CD14-positive monocyte (primary cell): ENCODE measurements around the gene DEAF1. TPM values are rescaled to one million over a fixed set of nuclear protein-coding genes. Genes with fewer than 3 reads are reported as not detected.

Source experiments
- DNase-seq, 3 donors: peaks; one replicate each; pipeline ENCODE4 v3.0.0-alpha.2; 2011 to 2022
- H2AFZ ChIP-seq: 2 replicates; pipeline ENCODE4 v1.6.0; 2012; ENCODE audit warnings: mild to moderate bottlenecking, low read depth, low read length, inconsistent platforms; ENCODE audit not compliant: insufficient read depth, poor library complexity, severe bottlenecking
- H3K27ac ChIP-seq, 2 donors: 1 replicate in 1 of 2; 2 replicates in 1 of 2; pipeline ENCODE4 v1.5.1; 2012 to 2013; ENCODE audit warnings: low read length in 2 of 2, control low read depth in 1 of 2, inconsistent platforms in 1 of 2, low read depth in 1 of 2, mild to moderate bottlenecking in 1 of 2
- H3K27me3 ChIP-seq, 2 donors: one replicate each; pipeline versions ENCODE4 v1.6.0 to v1.6.1; 2011 to 2013; ENCODE audit warnings: low read length in 2 of 2; ENCODE audit not compliant: control insufficient read depth in 2 of 2, insufficient read depth in 2 of 2
- H3K36me3 ChIP-seq, 2 donors: replicated peaks in 1 of 2; 1 replicate in 1 of 2; 2 replicates in 1 of 2; pipeline versions ENCODE4 v1.5.1 to v1.6.1; 2012 to 2013; ENCODE audit warnings: low read length in 2 of 2, control low read depth in 1 of 2, inconsistent platforms in 1 of 2, mild to moderate bottlenecking in 1 of 2; ENCODE audit not compliant: insufficient read depth in 2 of 2, control insufficient read depth in 1 of 2
- H3K4me1 ChIP-seq, 2 donors: 1 replicate in 1 of 2; 2 replicates in 1 of 2; pipeline versions ENCODE4 v1.5.1 to v1.6.1; 2012 to 2013; ENCODE audit warnings: low read length in 2 of 2, control low read depth in 1 of 2, inconsistent platforms in 1 of 2, mild to moderate bottlenecking in 1 of 2, moderate library complexity in 1 of 2; ENCODE audit not compliant: insufficient read depth in 2 of 2, control insufficient read depth in 1 of 2
- H3K4me2 ChIP-seq: replicated peaks from 2 replicates; pipeline ENCODE3; 2012; ENCODE audit warnings: low read length, moderate library complexity, mild to moderate bottlenecking; ENCODE audit not compliant: poor library complexity, severe bottlenecking; ENCODE audit errors: extremely low read depth
- H3K4me3 ChIP-seq, 3 experiments: fragments of 200-600 bp in 1 of 3; sonication (generic) in 1 of 3; replicated peaks in 1 of 3; 1 replicate in 2 of 3; 2 replicates in 1 of 3; pipeline ENCODE4 v1.5.1; 2011 to 2013; ENCODE audit warnings: low read length in 3 of 3, mild to moderate bottlenecking in 3 of 3, control low read depth in 2 of 3, low read depth in 2 of 3, inconsistent platforms in 1 of 3, moderate library complexity in 1 of 3
- H3K79me2 ChIP-seq: 2 replicates; pipeline ENCODE4 v1.6.0; 2012; ENCODE audit warnings: mild to moderate bottlenecking, control low read depth, inconsistent platforms, low read length, moderate library complexity; ENCODE audit not compliant: insufficient read depth
- H3K9ac ChIP-seq: 2 replicates; pipeline ENCODE4 v1.6.0; 2017; ENCODE audit warnings: low read length, mild to moderate bottlenecking; ENCODE audit not compliant: insufficient read depth, poor library complexity, severe bottlenecking
- H3K9me3 ChIP-seq, 2 donors: replicated peaks in 1 of 2; 1 replicate in 1 of 2; 2 replicates in 1 of 2; pipeline versions ENCODE4 v1.5.1 to v1.6.1; 2012 to 2013; ENCODE audit warnings: low read length in 2 of 2, control low read depth in 1 of 2; ENCODE audit not compliant: control insufficient read depth in 1 of 2, insufficient read depth in 1 of 2
- H4K20me1 ChIP-seq: 2 replicates; pipeline ENCODE4 v1.6.0; 2012; ENCODE audit warnings: mild to moderate bottlenecking, low read length, control low read depth, moderate library complexity; ENCODE audit not compliant: insufficient read depth
- H3K27ac Mint-ChIP-seq, 7 donors: one replicate each; pipeline ENCODE4 v1.8.0; 2020; ENCODE audit warnings: mild to moderate bottlenecking in 7 of 7, mixed read lengths in 7 of 7, moderate library complexity in 6 of 7, inconsistent platforms in 2 of 7
- H3K27me3 Mint-ChIP-seq, 3 donors: one replicate each; pipeline ENCODE4 v1.8.0; 2021 to 2022; ENCODE audit warnings: low read depth in 3 of 3, mild to moderate bottlenecking in 3 of 3, mixed read lengths in 3 of 3, moderate library complexity in 3 of 3, inconsistent platforms in 1 of 3
- H3K36me3 Mint-ChIP-seq, 2 donors: one replicate each; pipeline ENCODE4 v1.8.0; 2020; ENCODE audit warnings: mixed read lengths in 2 of 2, inconsistent platforms in 1 of 2, mild to moderate bottlenecking in 1 of 2
- H3K4me1 Mint-ChIP-seq: one replicate; pipeline ENCODE4 v1.8.0; 2020; ENCODE audit warnings: mild to moderate bottlenecking, mixed read lengths
- H3K4me3 Mint-ChIP-seq, 2 donors: one replicate each; pipeline ENCODE4 v1.8.0; 2020; ENCODE audit warnings: mild to moderate bottlenecking in 2 of 2, mixed read lengths in 2 of 2, moderate library complexity in 1 of 2
- H3K9me3 Mint-ChIP-seq, 7 donors: one replicate each; pipeline ENCODE4 v1.8.0; 2020 to 2022; ENCODE audit warnings: mixed read lengths in 7 of 7, mild to moderate bottlenecking in 6 of 7, moderate library complexity in 6 of 7, inconsistent platforms in 2 of 7
- WGBS: methylation state at CpG from one replicate; pipeline ENCODE4 v1.1.5; 2013; ENCODE audit warnings: missing lambda C conversion rate; ENCODE audit not compliant: insufficient coverage; 5-methylcytosine and 5-hydroxymethylcytosine counted together
- intact Hi-C, 2 donors: fragments of 100-400 bp; cut with micrococcal nuclease; formaldehyde crosslinking; loops; one replicate each; pipeline versions ENCODE4 v1.15.0 to v1.15.1; 2023
- polyA plus RNA-seq, 3 donors: library from polyadenylated mRNA; depleted of rRNA in 1 of 3; unstranded in 2 of 3; stranded (reverse) in 1 of 3; fragments of 300-500 nt in 2 of 3; fragments of >200 nt in 1 of 3; fragmentation: Illumina TruSeq in 2 of 3; gene quantifications; 1 replicate in 2 of 3; 2 replicates in 1 of 3; pipeline ENCODE4 v1.2.3, GENCODE V29; 2012 to 2021
- TF ChIP-seq, protein P1 (sequence below): fragments of 200-600 bp; IDR thresholded peaks from one replicate; pipeline ENCODE4 v1.8.0; 2022; ENCODE audit warnings: antibody characterized with exemption, mild to moderate bottlenecking

The DEAF1 gene
- polyA plus RNA-seq, 3 donors: 18.0 to 22.3 (median 22.2) TPM

DNA sequence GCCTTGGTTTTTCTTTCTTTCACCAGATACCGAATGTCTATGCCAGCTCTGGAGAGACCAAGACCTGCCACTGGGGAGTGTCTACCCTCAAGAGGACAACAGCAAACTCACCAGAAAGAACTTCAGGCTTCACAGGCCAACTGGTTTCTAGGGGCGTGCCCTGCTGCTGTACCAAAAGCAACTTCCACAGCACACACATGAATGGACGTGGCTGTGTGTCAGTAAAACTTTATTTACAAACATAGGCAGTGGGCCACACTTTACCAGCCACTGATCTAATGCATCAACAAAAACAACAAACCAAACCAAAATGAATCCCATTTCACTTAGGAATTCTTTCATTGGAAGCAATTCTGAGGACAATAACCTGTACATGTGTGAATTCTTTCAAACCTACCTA is 16.7 kb downstream of the DEAF1 start:
- Histone ChIP-seq H3K9ac (no peak overlapping the region), H3K27me3 (no peaks in the 10 kb centered on the region), H3K4me3 (no peak overlapping the region), H3K9me3 (no peaks in the 10 kb centered on the region), H2AFZ (no peak overlapping the region), H3K36me3 (peaks cover 56 to 91% of the 10 kb centered on the region in 2 donors), H3K27ac (no peak overlapping the region), H4K20me1 (no peaks in the 10 kb centered on the region), H3K4me2 (no peak overlapping the region), H3K4me1 (no peaks in the 10 kb centered on the region), H3K79me2 (no peaks in the 10 kb centered on the region)
- intact Hi-C loops: no loop called here
- TF ChIP-seq, protein P1, sequence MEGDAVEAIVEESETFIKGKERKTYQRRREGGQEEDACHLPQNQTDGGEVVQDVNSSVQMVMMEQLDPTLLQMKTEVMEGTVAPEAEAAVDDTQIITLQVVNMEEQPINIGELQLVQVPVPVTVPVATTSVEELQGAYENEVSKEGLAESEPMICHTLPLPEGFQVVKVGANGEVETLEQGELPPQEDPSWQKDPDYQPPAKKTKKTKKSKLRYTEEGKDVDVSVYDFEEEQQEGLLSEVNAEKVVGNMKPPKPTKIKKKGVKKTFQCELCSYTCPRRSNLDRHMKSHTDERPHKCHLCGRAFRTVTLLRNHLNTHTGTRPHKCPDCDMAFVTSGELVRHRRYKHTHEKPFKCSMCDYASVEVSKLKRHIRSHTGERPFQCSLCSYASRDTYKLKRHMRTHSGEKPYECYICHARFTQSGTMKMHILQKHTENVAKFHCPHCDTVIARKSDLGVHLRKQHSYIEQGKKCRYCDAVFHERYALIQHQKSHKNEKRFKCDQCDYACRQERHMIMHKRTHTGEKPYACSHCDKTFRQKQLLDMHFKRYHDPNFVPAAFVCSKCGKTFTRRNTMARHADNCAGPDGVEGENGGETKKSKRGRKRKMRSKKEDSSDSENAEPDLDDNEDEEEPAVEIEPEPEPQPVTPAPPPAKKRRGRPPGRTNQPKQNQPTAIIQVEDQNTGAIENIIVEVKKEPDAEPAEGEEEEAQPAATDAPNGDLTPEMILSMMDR: no peak
- no peak overlapping the region for H3K4me3 Mint-ChIP-seq
- WGBS: 100% methylated on average over 2 of the region's 3 CpGs
- H3K9me3 Mint-ChIP-seq: peaks cover 0 to 6% (median 0%) of the 10 kb centered on the region in 7 donors
- DNase-seq: no peak
- H3K27ac Mint-ChIP-seq: no peak overlapping the region
- H3K27me3 Mint-ChIP-seq: no peaks in the 10 kb centered on the region
- peaks cover 69 to 96% of the 10 kb centered on the region in 2 donors for H3K36me3 Mint-ChIP-seq
- H3K4me1 Mint-ChIP-seq: no peaks in the 10 kb centered on the region

DNA sequence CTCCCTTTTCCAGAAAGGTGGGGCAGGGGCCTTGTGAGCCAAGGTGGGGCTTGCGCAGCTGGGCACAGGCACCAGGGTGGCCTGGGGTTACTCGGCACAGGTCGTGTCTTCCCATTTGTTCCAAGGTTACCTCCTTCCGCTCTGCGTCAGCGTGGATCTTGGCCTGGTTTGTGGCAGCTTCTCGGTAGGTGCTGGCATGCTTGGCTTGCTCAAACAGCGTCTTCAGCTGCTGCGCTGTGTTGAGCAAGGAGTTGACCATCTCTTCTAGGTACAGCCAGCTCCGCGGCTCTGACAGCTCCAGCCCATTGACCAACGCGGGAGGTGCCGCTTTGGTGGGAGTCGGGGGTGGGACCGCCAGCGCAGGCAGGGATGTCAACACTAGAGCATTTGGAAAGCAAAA is 20.6 kb downstream of the DEAF1 start:
- Mint-ChIP-seq H3K4me3 (no peak overlapping the region), H3K36me3 (peaks cover 49 to 93% of the 10 kb centered on the region in 2 donors), H3K27ac (no peak overlapping the region), H3K4me1 (no peaks in the 10 kb centered on the region), H3K27me3 (no peaks in the 10 kb centered on the region), H3K9me3 (no peaks in the 10 kb centered on the region)
- H3K4me3 ChIP-seq: no peak overlapping the region
- no peak overlapping the region for H3K9ac ChIP-seq
- no peaks in the 10 kb centered on the region for H3K4me1 ChIP-seq
- H4K20me1 ChIP-seq: no peaks in the 10 kb centered on the region
- H3K27ac ChIP-seq: no peak overlapping the region
- no peak overlapping the region for H3K4me2 ChIP-seq
- no peaks in the 10 kb centered on the region for H3K27me3 ChIP-seq
- 88% methylated on average over 14 of the region's 17 CpGs for WGBS
- no peak overlapping the region for H2AFZ ChIP-seq
- H3K79me2 ChIP-seq: no peaks in the 10 kb centered on the region
- peaks cover 48 to 68% of the 10 kb centered on the region in 2 donors for H3K36me3 ChIP-seq
- intact Hi-C loops: no loop called here
- DNase-seq: no peak
- TF ChIP-seq, protein P1: no peak
- no peaks in the 10 kb centered on the region for H3K9me3 ChIP-seq
